HCT116 (cell line): ENCODE measurements around the gene EFNB1. TPM values are rescaled to one million over a fixed set of nuclear protein-coding genes. Genes with fewer than 3 reads are reported as not detected.

ENCODE experiments used
- ATAC-seq: fragments of 200-7000 bp; cut with Tn5 transposase; 2 replicates; pipeline ENCODE4 v1.9.1; 2020; ENCODE audit warnings: mild to moderate bottlenecking, moderate library complexity
- BruUV-seq: library from RNA; stranded (reverse); fragments of 400-500 nt; replicated peaks from 2 replicates; lab custom pipeline; 2021; lab: Mats Ljungman, UMichigan
- CTCF ChIA-PET: fragments of 300-600 bp; sonication (Branson Sonifier 250); formaldehyde crosslinking; loops from one replicate; lab custom pipeline; 2021; ENCODE audit warnings: antibody characterized with exemption; lab: Charles Lee
- POLR2A ChIA-PET: fragments of 300-600, 350-600 bp; sonication (Branson Sonifier 250); formaldehyde crosslinking; loops from one replicate; lab custom pipeline; 2021; ENCODE audit warnings: antibody characterized with exemption; lab: Charles Lee
- RAD21 ChIA-PET, 2 experiments: fragments of 300-600 bp; sonication (Branson Sonifier 250); formaldehyde crosslinking; loops; one replicate each; lab custom pipeline; 2023; ENCODE audit warnings: low total read pairs in 2 of 2; ENCODE audit not compliant: uncharacterized antibody in 2 of 2, unreplicated experiment in 2 of 2, low non-redundant PET in 1 of 2; lab: Charles Lee
- DNase-seq: peaks from one replicate; pipeline ENCODE4 v3.0.0-alpha.2; 2010; ENCODE audit warnings: low read depth, low spot score
- H2AFZ ChIP-seq: fragments of 200-600 bp; shearing (Covaris generic), sonication (generic); 2 replicates; pipeline ENCODE4 v1.6.1; 2017; ENCODE audit warnings: low read depth, mixed run types, mixed read lengths, antibody characterized with exemption, low read length; ENCODE audit not compliant: poor library complexity, severe bottlenecking
- H3K27ac ChIP-seq: 2 replicates; pipeline ENCODE4 v1.5.1; 2012; ENCODE audit warnings: low read depth, low read length
- H3K27me3 ChIP-seq: fragments of 200-600 bp; sonication (generic); 2 replicates; pipeline ENCODE4 v1.6.1; 2016; ENCODE audit warnings: mixed run types, low read length, mixed read lengths; ENCODE audit not compliant: insufficient read depth
- H3K36me3 ChIP-seq, 2 experiments: fragments of 200-500 bp in 1 of 2; fragments of 200-600 bp in 1 of 2; sonication (Bioruptor generic) in 1 of 2; sonication (generic) in 1 of 2; 2 replicates each; pipeline versions ENCODE4 v1.5.1 to v1.6.1; 2014 to 2016; ENCODE audit warnings: low read length in 2 of 2, inconsistent platforms in 1 of 2, mixed read lengths in 1 of 2, mixed run types in 1 of 2; ENCODE audit not compliant: insufficient read depth in 2 of 2, control insufficient read depth in 1 of 2
- H3K4me1 ChIP-seq, 2 experiments: fragments of 200-600 bp in 1 of 2; sonication (generic) in 1 of 2; 2 replicates each; pipeline versions ENCODE4 v1.5.1 to v1.6.1; 2012 to 2017; ENCODE audit warnings: low read length in 2 of 2, inconsistent platforms in 1 of 2, mild to moderate bottlenecking in 1 of 2, mixed read lengths in 1 of 2, mixed run types in 1 of 2, moderate library complexity in 1 of 2; ENCODE audit not compliant: insufficient read depth in 2 of 2, control insufficient read depth in 1 of 2
- H3K4me2 ChIP-seq: fragments of 200-600 bp; sonication (generic); 2 replicates; pipeline ENCODE4 v1.6.1; 2017; ENCODE audit warnings: mixed run types, low read length, mixed read lengths
- H3K4me3 ChIP-seq, 2 experiments: fragments of 200-600 bp in 1 of 2; sonication (generic) in 1 of 2; replicated peaks in 1 of 2; 2 replicates each; pipeline ENCODE4 v1.5.1; 2011 to 2016; ENCODE audit warnings: low read length in 2 of 2, control low read depth in 1 of 2, low read depth in 1 of 2, mild to moderate bottlenecking in 1 of 2, mixed read lengths in 1 of 2, mixed run types in 1 of 2
- H3K79me2 ChIP-seq: fragments of 200-600 bp; sonication (generic); 2 replicates; pipeline ENCODE4 v1.6.1; 2017; ENCODE audit warnings: mild to moderate bottlenecking, mixed run types, low read length, moderate library complexity, mixed read lengths; ENCODE audit not compliant: insufficient read depth
- H3K9ac ChIP-seq: fragments of 200-600 bp; sonication (generic); 2 replicates; pipeline ENCODE4 v1.6.1; 2016; ENCODE audit warnings: low read length, mixed read lengths
- H3K9me2 ChIP-seq: fragments of 200-600 bp; sonication (generic), shearing (Covaris generic); 2 replicates; pipeline ENCODE4 v1.6.1; 2017; ENCODE audit warnings: mixed run types, mild to moderate bottlenecking, moderate library complexity; ENCODE audit not compliant: insufficient read depth
- H3K9me3 ChIP-seq, 2 experiments: fragments of 200-500 bp in 1 of 2; fragments of 200-600 bp in 1 of 2; sonication (Bioruptor generic) in 1 of 2; sonication (generic) in 1 of 2; 2 replicates each; pipeline ENCODE4 v1.6.1; 2014 to 2017; ENCODE audit warnings: low read length in 2 of 2, mixed read lengths in 2 of 2, inconsistent platforms in 1 of 2, low read depth in 1 of 2, mild to moderate bottlenecking in 1 of 2, mixed run types in 1 of 2, moderate library complexity in 1 of 2; ENCODE audit not compliant: control insufficient read depth in 1 of 2, insufficient read depth in 1 of 2
- H4K20me1 ChIP-seq: fragments of 200-600 bp; sonication (generic), shearing (Covaris generic); 2 replicates; pipeline ENCODE4 v1.6.1; 2017; ENCODE audit warnings: mixed run types, mild to moderate bottlenecking, moderate library complexity; ENCODE audit not compliant: insufficient read depth
- CBX3 ChIP-seq: IDR thresholded peaks from 2 replicates; pipeline ENCODE4 v1.6.1; 2012; ENCODE audit warnings: low read depth
- CEBPB ChIP-seq: IDR thresholded peaks from 2 replicates; pipeline ENCODE4 v1.6.1; 2012; ENCODE audit warnings: low read depth
- EGR1 ChIP-seq: IDR thresholded peaks from 2 replicates; pipeline ENCODE4 v1.6.1; 2012; ENCODE audit warnings: low read depth
- ELF1 ChIP-seq: IDR thresholded peaks from 2 replicates; pipeline ENCODE4 v1.6.1; 2012; ENCODE audit warnings: low read depth, borderline replicate concordance
- EZH2 ChIP-seq: fragments of 200-600 bp; sonication (generic); IDR thresholded peaks from 2 replicates; pipeline ENCODE4 v1.6.1; 2017; ENCODE audit warnings: antibody characterized with exemption, mixed run types
- EZH2phosphoT487 ChIP-seq: fragments of 200-600 bp; IDR thresholded peaks from 2 replicates; pipeline ENCODE4 v1.6.1; 2018; ENCODE audit warnings: antibody characterized with exemption, borderline replicate concordance
- JUND ChIP-seq: IDR thresholded peaks from 2 replicates; pipeline ENCODE4 v1.6.1; 2012
- MAX ChIP-seq: IDR thresholded peaks from 2 replicates; pipeline ENCODE4 v1.6.1; 2012
- POLR2A ChIP-seq: IDR thresholded peaks from 2 replicates; pipeline ENCODE4 v1.7.0; 2011; ENCODE audit warnings: borderline replicate concordance; ENCODE audit not compliant: insufficient read depth, insufficient read length; ENCODE audit errors: extremely low read depth
- POLR2AphosphoS5 ChIP-seq: IDR thresholded peaks from 2 replicates; pipeline ENCODE4 v1.6.1; 2011; ENCODE audit warnings: mild to moderate bottlenecking, low read depth, low read length, moderate library complexity
- RAD21 ChIP-seq: IDR thresholded peaks from 2 replicates; pipeline ENCODE4 v1.6.1; 2012; ENCODE audit warnings: low read depth, mild to moderate bottlenecking
- SIN3A ChIP-seq: IDR thresholded peaks from 2 replicates; pipeline ENCODE4 v1.6.1; 2012; ENCODE audit warnings: low read depth
- SP1 ChIP-seq: IDR thresholded peaks from 2 replicates; pipeline ENCODE4 v1.6.1; 2012; ENCODE audit warnings: low read depth
- SRF ChIP-seq: IDR thresholded peaks from 2 replicates; pipeline ENCODE4 v1.6.1; 2012; ENCODE audit warnings: low read depth
- TCF7L2 ChIP-seq: IDR thresholded peaks from 2 replicates; pipeline ENCODE4 v1.7.0; 2011; ENCODE audit warnings: borderline replicate concordance, inconsistent platforms; ENCODE audit not compliant: insufficient read depth, insufficient read length; ENCODE audit errors: extremely low read depth
- YY1 ChIP-seq: IDR thresholded peaks from 2 replicates; pipeline ENCODE4 v1.6.1; 2011; ENCODE audit warnings: low read length, low read depth, moderate library complexity, mild to moderate bottlenecking; ENCODE audit not compliant: insufficient replicate concordance; ENCODE audit errors: extremely low read depth
- ZFX ChIP-seq: fragments of 450-650 bp; IDR thresholded peaks from 2 replicates; pipeline ENCODE4 v1.6.1; 2017
- ZNF274 ChIP-seq: fragments of 200-500 bp; sonication (Bioruptor generic); IDR thresholded peaks from 2 replicates; pipeline ENCODE4 v1.6.1; 2014; ENCODE audit warnings: mild to moderate bottlenecking, low read depth, low read length, inconsistent platforms
- intact Hi-C: fragments of 100-400 bp; cut with micrococcal nuclease; formaldehyde crosslinking; loops from 2 replicates; pipeline ENCODE4 v1.10.0; 2022
- total RNA-seq: library from RNA; stranded (reverse); gene quantifications from one replicate; pipeline ENCODE4 v1.2.1, GENCODE V29; 2021; ENCODE audit not compliant: unreplicated experiment
- TF ChIP-seq, protein P1 (sequence below), 3 experiments: fragments of 200-600 bp in 1 of 3; sonication (generic) in 1 of 3; IDR thresholded peaks in 2 of 3; conservative IDR thresholded peaks in 1 of 3; 2 replicates each; pipeline ENCODE4 v1.5.1; 2012 to 2017; ENCODE audit warnings: low read depth in 2 of 3, low read length in 2 of 3, antibody characterized with exemption in 1 of 3, borderline replicate concordance in 1 of 3, control low read depth in 1 of 3, mild to moderate bottlenecking in 1 of 3, mixed read lengths in 1 of 3, mixed run types in 1 of 3, moderate library complexity in 1 of 3; ENCODE audit not compliant: insufficient read depth in 1 of 3

The EFNB1 gene
- total RNA-seq, 1 experiment from 2014 or later, result 14.7 TPM

GRCh38 chrX:68792083-68792482, 36.7 kb upstream of the EFNB1 start:
- H3K9ac ChIP-seq, result no peak overlapping the region
- ChIA-PET CTCF (no interaction called here), POLR2A (no interaction called here), RAD21 (no interaction called here)
- H2AFZ ChIP-seq, result no peak overlapping the region
- 0 out of 2 replicates have a peak, but pooled peaks cover 3% of the 10 kb centered on the region for H3K27me3 ChIP-seq
- DNase-seq (no peak), ATAC-seq (no peak)
- no peaks in the 10 kb centered on the region for H3K36me3 ChIP-seq
- TF ChIP-seq SRF (no peak), SP1 (no peak), RAD21 (no peak)
- no peak overlapping the region for H3K4me2 ChIP-seq
- BruUV-seq, result no TSS peak
- H3K27ac ChIP-seq, result no peak overlapping the region
- no peaks in the 10 kb centered on the region for H3K9me2 ChIP-seq
- no peak overlapping the region for H3K4me3 ChIP-seq
- no peaks in the 10 kb centered on the region for H4K20me1 ChIP-seq
- no peaks in the 10 kb centered on the region for H3K9me3 ChIP-seq
- H3K4me1 ChIP-seq, result no peaks in the 10 kb centered on the region
- intact Hi-C loops, result no loop called here
- no peaks in the 10 kb centered on the region for H3K79me2 ChIP-seq

GRCh38 chrX:68794461-68794860, 34.4 kb upstream of the EFNB1 start:
- CTCF ChIA-PET, result no interaction called here
- Histone ChIP-seq H3K4me2 (no peak overlapping the region), H3K79me2 (no peaks in the 10 kb centered on the region), H3K27ac (no peak overlapping the region), H3K9me2 (no peaks in the 10 kb centered on the region), H3K4me3 (no peak overlapping the region), H3K9me3 (no peaks in the 10 kb centered on the region), H2AFZ (no peak overlapping the region), H3K4me1 (no peaks in the 10 kb centered on the region), H4K20me1 (no peaks in the 10 kb centered on the region), H3K36me3 (no peaks in the 10 kb centered on the region), H3K27me3 (0 out of 2 replicates have a peak, but pooled peaks cover 3% of the 10 kb centered on the region), H3K9ac (no peak overlapping the region)
- ATAC-seq, result no peak
- POLR2A ChIA-PET, result no interaction called here
- no peak for DNase-seq
- RAD21 ChIA-PET, result no interaction called here
- no TSS peak for BruUV-seq
- intact Hi-C loops, result no loop called here
- no peak for TF ChIP-seq POLR2AphosphoS5
- TF ChIP-seq TCF7L2, result no peak
- TF ChIP-seq, protein P1, sequence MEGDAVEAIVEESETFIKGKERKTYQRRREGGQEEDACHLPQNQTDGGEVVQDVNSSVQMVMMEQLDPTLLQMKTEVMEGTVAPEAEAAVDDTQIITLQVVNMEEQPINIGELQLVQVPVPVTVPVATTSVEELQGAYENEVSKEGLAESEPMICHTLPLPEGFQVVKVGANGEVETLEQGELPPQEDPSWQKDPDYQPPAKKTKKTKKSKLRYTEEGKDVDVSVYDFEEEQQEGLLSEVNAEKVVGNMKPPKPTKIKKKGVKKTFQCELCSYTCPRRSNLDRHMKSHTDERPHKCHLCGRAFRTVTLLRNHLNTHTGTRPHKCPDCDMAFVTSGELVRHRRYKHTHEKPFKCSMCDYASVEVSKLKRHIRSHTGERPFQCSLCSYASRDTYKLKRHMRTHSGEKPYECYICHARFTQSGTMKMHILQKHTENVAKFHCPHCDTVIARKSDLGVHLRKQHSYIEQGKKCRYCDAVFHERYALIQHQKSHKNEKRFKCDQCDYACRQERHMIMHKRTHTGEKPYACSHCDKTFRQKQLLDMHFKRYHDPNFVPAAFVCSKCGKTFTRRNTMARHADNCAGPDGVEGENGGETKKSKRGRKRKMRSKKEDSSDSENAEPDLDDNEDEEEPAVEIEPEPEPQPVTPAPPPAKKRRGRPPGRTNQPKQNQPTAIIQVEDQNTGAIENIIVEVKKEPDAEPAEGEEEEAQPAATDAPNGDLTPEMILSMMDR (IDR thresholded peaks at IDR 0.05 in 2 of 3, conservative IDR thresholded peaks at IDR 0.05 in 1 of 3; ENCODE audit: borderline replicate concordance in 1 of 3, insufficient read depth in 1 of 3, low read depth in 2 of 3, low read length in 2 of 3), result no peak
- TF ChIP-seq YY1, result no peak
- TF ChIP-seq POLR2A, result no peak
- no peak for TF ChIP-seq ZNF274
- no peak for TF ChIP-seq MAX
- no peak for TF ChIP-seq CBX3
- no peak for TF ChIP-seq SP1
- no peak for TF ChIP-seq CEBPB
- TF ChIP-seq EZH2, result no peak
- no peak for TF ChIP-seq ZFX
- TF ChIP-seq EGR1, result no peak
- TF ChIP-seq SRF, result no peak
- TF ChIP-seq EZH2phosphoT487, result no peak
- TF ChIP-seq JUND, result no peak
- TF ChIP-seq SIN3A, result no peak
- TF ChIP-seq ELF1, result no peak
